Stomach (tissue), 9 donors: ENCODE measurements around the gene KANSL3. TPM values are rescaled to one million over a fixed set of nuclear protein-coding genes. Genes with fewer than 3 reads are reported as not detected.

ENCODE experiments used
- DNase-seq, 2 donors: peaks; one replicate each; pipeline versions ENCODE4 v3.0.0 to v3.0.0-alpha.2; 2013 to 2019
- H3K27ac ChIP-seq, 5 donors: fragments of 200-600 bp in 4 of 5; sonication (generic) in 4 of 5; one replicate each; pipeline ENCODE4 v1.5.1; 2013 to 2019; ENCODE audit warnings: mild to moderate bottlenecking in 1 of 5, moderate library complexity in 1 of 5
- H3K27me3 ChIP-seq, 3 donors: fragments of 200-600 bp; sonication (generic); one replicate each; pipeline ENCODE4 v1.5.1; 2017 to 2019; ENCODE audit warnings: mixed run types in 1 of 3
- H3K36me3 ChIP-seq, 4 donors: fragments of 200-600 bp; sonication (generic); 1 replicate in 3 of 4; 2 replicates in 1 of 4; pipeline ENCODE4 v1.5.1; 2016 to 2019
- H3K4me1 ChIP-seq, 4 donors: fragments of 200-600 bp; sonication (generic); one replicate each; pipeline ENCODE4 v1.5.1; 2016 to 2019
- H3K4me3 ChIP-seq, 4 donors: fragments of 200-600 bp; sonication (generic) in 3 of 4; one replicate each; pipeline ENCODE4 v1.5.1; 2016 to 2019; ENCODE audit warnings: mild to moderate bottlenecking in 1 of 4
- H3K9me3 ChIP-seq, 4 donors: fragments of 200-600 bp; sonication (generic); one replicate each; pipeline ENCODE4 v1.5.1; 2016 to 2019
- EP300 ChIP-seq: sonication (generic); formaldehyde crosslinking; IDR thresholded peaks from one replicate; pipeline ENCODE4 v1.6.1; 2017; ENCODE audit warnings: antibody characterized with exemption
- POLR2A ChIP-seq, 4 donors: fragments of 450-650 bp; IDR thresholded peaks; one replicate each; pipeline ENCODE4 v1.6.1; 2016; ENCODE audit warnings: antibody characterized with exemption in 4 of 4, control low read depth in 2 of 4, mild to moderate bottlenecking in 1 of 4, moderate library complexity in 1 of 4
- POLR2AphosphoS5 ChIP-seq, 3 donors: sonication (generic); formaldehyde crosslinking; IDR thresholded peaks; one replicate each; pipeline ENCODE4 v1.6.1; 2016; ENCODE audit warnings: antibody characterized with exemption in 3 of 3
- WGBS, 5 donors: extraction: QIAGEN DNeasy Blood & Tissue Kit in 3 of 5; methylation state at CpG; one replicate each; pipeline versions ENCODE4 v1.1.5 to v1.1.7; 2013 to 2018; 5-methylcytosine and 5-hydroxymethylcytosine counted together
- intact Hi-C: fragments of 100-400 bp; cut with DNase I; formaldehyde crosslinking; loops from one replicate; pipeline ENCODE4 v1.15.1; 2023; ENCODE audit warnings: low total_unique reads
- polyA plus RNA-seq, 3 donors: library from polyadenylated mRNA; stranded (reverse); fragments of 200-250 nt; gene quantifications; one replicate each; pipeline ENCODE4 v1.2.3, GENCODE V29; 2013
- total RNA-seq, 5 donors: library from RNA; depleted of rRNA; stranded (reverse); fragments of >200 nt; gene quantifications; one replicate each; pipeline versions ENCODE4 v1.1.0 to v1.2.3, GENCODE V29; 2014 to 2016
- TF ChIP-seq, protein P1 (sequence below), 7 experiments: fragments of 450-650 bp in 4 of 7; fragments of 200-600 bp in 3 of 7; sonication (generic) in 3 of 7; IDR thresholded peaks; one replicate each; pipeline ENCODE4 v1.5.1; 2016 to 2019; ENCODE audit warnings: antibody characterized with exemption in 7 of 7, control low read depth in 2 of 7, mild to moderate bottlenecking in 1 of 7
- donor health status: healthy with polysubstance abuse.
- donor health status: Bipolar disorder and iron deficiency.
- donor health status: healthy.

KANSL3 gene
- total and polyA plus RNA-seq, 8 donors, result 13.6 to 139 (median 30.2) TPM

DNA sequence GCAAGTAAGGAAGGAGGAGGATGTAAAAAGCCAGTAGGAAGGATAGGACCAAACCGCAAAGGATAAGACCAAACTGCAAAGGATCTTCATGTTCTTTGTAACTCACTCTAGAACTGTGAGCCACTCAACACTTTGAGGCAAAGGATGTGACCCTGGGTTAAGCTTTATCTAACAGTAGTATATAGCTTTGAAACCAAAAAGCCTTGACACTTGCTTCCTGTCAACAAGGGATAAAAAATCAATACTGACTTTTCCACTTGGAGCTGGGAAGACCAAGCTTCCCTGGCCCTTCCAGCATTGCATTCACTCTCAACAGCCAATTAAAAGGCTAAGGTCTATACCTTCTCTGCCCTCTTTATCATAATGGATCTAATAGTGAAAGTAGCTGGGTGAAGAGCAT, 22.0 kb downstream of the KANSL3 start:
- TF ChIP-seq, protein P1, sequence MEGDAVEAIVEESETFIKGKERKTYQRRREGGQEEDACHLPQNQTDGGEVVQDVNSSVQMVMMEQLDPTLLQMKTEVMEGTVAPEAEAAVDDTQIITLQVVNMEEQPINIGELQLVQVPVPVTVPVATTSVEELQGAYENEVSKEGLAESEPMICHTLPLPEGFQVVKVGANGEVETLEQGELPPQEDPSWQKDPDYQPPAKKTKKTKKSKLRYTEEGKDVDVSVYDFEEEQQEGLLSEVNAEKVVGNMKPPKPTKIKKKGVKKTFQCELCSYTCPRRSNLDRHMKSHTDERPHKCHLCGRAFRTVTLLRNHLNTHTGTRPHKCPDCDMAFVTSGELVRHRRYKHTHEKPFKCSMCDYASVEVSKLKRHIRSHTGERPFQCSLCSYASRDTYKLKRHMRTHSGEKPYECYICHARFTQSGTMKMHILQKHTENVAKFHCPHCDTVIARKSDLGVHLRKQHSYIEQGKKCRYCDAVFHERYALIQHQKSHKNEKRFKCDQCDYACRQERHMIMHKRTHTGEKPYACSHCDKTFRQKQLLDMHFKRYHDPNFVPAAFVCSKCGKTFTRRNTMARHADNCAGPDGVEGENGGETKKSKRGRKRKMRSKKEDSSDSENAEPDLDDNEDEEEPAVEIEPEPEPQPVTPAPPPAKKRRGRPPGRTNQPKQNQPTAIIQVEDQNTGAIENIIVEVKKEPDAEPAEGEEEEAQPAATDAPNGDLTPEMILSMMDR (IDR thresholded peaks at IDR 0.05), result no peak
- TF ChIP-seq POLR2AphosphoS5 (IDR thresholded peaks at IDR 0.05) (no peak), POLR2A (IDR thresholded peaks at IDR 0.05) (no peak), EP300 (no peak)
- no peak for DNase-seq
- 94 to 97% (median 95%) methylated on average over 1 of the region's 1 CpG for WGBS, 5 donors
- H3K36me3 ChIP-seq, result peaks cover 43 to 92% (median 80%) of the 10 kb centered on the region in 4 donors
- no peak overlapping the region for H3K27ac ChIP-seq
- H3K27me3 ChIP-seq, result no peaks in the 10 kb centered on the region
- no peaks in the 10 kb centered on the region for H3K9me3 ChIP-seq
- intact Hi-C loops, result no loop called here
- H3K4me1 ChIP-seq, result peaks cover 0 to 21% (median 4%) of the 10 kb centered on the region in 4 donors
- no peak overlapping the region for H3K4me3 ChIP-seq

DNA sequence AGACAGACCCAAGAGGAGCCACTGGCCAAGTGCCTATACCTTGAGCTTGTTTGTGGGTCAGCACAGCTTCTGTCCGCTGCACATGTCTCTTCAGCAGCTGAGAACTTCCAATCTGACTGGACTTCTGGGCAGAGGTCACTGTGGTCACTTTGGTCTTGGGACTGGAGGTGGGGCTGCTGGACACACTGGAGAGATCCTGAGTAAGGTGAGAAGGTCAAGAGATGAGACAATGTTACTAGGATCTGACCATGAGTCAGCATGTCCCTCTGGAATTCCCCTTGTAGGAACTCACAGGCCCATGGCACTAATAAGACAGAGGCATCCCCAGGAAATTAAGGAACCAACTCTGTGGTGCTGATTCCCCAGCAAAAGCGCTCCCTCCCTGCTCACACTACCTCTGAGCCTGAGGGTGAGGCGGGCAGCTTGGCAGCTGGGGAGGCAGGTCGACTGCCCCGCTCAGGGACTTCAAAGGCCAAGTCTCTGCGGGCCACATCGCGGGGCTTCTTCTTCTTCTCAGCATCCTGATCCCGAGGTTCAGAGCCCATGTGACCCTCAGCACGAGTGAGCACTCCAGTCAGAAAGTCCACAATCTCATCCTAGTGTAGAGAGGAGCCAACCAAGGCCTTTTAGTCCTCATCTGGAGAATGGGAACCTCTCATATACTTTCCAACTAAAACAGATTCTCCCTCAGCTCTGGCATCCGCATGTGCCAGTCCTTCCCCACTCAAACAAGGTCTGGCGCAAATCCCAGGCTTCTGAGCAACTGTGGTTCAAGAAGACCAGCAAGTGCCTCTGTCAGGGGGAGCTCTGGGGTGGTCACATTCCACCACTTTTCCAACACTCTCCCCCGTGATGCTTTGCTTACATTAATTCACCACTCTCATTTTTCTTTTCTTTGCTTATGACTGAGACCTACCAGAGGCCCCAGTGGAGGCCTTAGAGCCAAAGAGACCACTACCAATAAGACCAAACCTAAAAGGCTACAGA, 29.4 kb downstream of the KANSL3 start:
- H3K27me3 ChIP-seq, result no peaks in the 10 kb centered on the region
- WGBS, 5 donors, result 83 to 91% (median 89%) methylated on average over 12 to 13 of the region's 13 CpGs
- H3K4me3 ChIP-seq, result no peak overlapping the region
- H3K9me3 ChIP-seq, result no peaks in the 10 kb centered on the region
- no peak for TF ChIP-seq EP300
- H3K4me1 ChIP-seq, result peaks cover 0 to 10% (median 2%) of the 10 kb centered on the region in 4 donors
- DNase-seq, result no peak
- H3K36me3 ChIP-seq, result peaks cover 95 to 100% (median 100%) of the 10 kb centered on the region in 4 donors
- intact Hi-C loops, result no loop called here
- H3K27ac ChIP-seq, result no peak overlapping the region

DNA sequence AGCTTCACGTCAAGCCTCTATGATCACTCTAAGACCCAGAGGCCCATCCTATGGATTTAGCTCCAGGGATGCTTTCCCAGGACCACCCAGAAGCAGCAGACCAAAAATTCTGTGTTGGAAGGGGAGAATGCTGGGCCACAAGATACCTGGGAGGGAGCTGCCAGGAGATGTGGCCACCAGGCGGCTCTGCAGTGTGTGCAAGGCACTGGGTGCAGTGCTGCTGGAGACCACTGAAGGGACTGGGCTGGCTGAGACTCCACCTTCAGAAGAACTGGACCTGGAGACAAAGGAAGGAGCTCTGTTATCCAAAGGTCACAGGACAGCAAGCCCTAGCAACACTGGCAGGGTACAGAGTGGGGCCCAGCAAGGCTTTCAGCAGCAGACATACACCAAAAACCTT, 34.0 kb downstream of the KANSL3 start:
- H3K27me3 ChIP-seq, result no peaks in the 10 kb centered on the region
- intact Hi-C loops, result no loop called here
- H3K4me1 ChIP-seq, result peaks cover 0 to 22% (median 5%) of the 10 kb centered on the region in 4 donors
- no peak for DNase-seq
- peaks cover 87 to 100% (median 99%) of the 10 kb centered on the region in 4 donors for H3K36me3 ChIP-seq
- no peaks in the 10 kb centered on the region for H3K9me3 ChIP-seq
- H3K27ac ChIP-seq, result no peak overlapping the region
- no peak overlapping the region for H3K4me3 ChIP-seq
- 84 to 96% (median 93%) methylated on average over 2 of the region's 2 CpGs for WGBS, 5 donors
- TF ChIP-seq, protein P1 (IDR thresholded peaks at IDR 0.05), result no peak
- TF ChIP-seq POLR2A (IDR thresholded peaks at IDR 0.05) (no peak), POLR2AphosphoS5 (IDR thresholded peaks at IDR 0.05) (no peak)

DNA sequence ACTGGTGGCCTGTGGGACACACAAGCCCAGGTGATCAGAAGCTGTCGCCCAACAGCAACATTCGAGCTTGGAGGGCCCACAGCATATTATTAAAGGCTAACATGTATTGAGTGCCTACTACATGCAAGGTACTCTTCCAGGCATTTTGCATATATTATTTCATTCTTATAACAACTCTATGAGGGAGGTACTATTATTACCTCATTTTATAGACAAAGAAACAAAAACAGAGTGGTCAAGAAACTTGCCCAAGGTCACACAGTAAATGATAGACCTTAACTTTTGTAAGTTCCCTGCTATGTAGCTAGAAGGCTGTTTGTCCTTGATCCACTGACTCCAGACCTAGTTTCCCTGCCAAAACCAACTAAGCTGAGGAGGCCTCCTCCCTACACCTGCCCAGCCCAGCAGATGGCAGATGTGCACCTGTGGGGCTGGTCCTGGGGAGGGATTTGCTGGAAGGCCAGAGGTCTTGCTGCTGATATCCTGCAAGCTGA, 35.7 kb downstream of the KANSL3 start:
- Histone ChIP-seq H3K27ac (peak overlapping the region in 3 of 5 donors; percentile 1 to 34 (median 31)), H3K9me3 (no peaks in the 10 kb centered on the region), H3K4me3 (no peak overlapping the region), H3K36me3 (peaks cover 77 to 100% (median 99%) of the 10 kb centered on the region in 4 donors), H3K4me1 (peaks cover 0 to 20% (median 5%) of the 10 kb centered on the region in 4 donors), H3K27me3 (no peaks in the 10 kb centered on the region)
- TF ChIP-seq EP300, result no peak
- TF ChIP-seq, protein P1 (IDR thresholded peaks at IDR 0.05), result peak in 2 of 7 experiments; percentile 27 to 32
- no peak for TF ChIP-seq POLR2A (IDR thresholded peaks at IDR 0.05)
- peak in 1 of 3 donors; percentile 58 for TF ChIP-seq POLR2AphosphoS5 (IDR thresholded peaks at IDR 0.05)
- DNase-seq, result peak; percentile 44 to 67
- intact Hi-C loops, result no loop called here
- 88 to 98% (median 93%) methylated on average over 2 of the region's 2 CpGs for WGBS, 5 donors
